GM10248 (cell line): ENCODE results near the gene PRKN.

Experiments
- CTCF ChIA-PET: fragments of 300-600 bp; sonication (Branson Sonifier 250); formaldehyde crosslinking; extraction: SDS; loops from one replicate; lab custom pipeline; 2021; ENCODE audit warnings: antibody characterized with exemption; lab: Yijun Ruan, JAX
- POLR2A ChIA-PET: fragments of 350-650 bp; sonication (Branson Sonifier 250); formaldehyde crosslinking; extraction: SDS; loops from one replicate; lab custom pipeline; 2020; ENCODE audit warnings: antibody characterized with exemption; lab: Yijun Ruan, JAX
- DNase-seq: peaks from one replicate; pipeline ENCODE4 v3.0.0; 2012; ENCODE audit errors: extremely low spot score
- CTCF ChIP-seq: IDR thresholded peaks from 2 replicates; pipeline ENCODE4 v1.5.1; 2012; ENCODE audit warnings: mild to moderate bottlenecking, low read depth; ENCODE audit errors: extremely low read depth, missing control alignments, control extremely low read depth

Gene PRKN

GRCh38 chr6:161446949-161447348, 1280.6 kb downstream of the PRKN start:
- no peak for TF ChIP-seq CTCF
- no peak for DNase-seq
- ChIA-PET CTCF (interaction anchor here (2.6 kb wide), 1 partner anchor 28 kb away, joined by 14 read pairs; no protein-coding TSS in a partner anchor), POLR2A (no interaction called here)

GRCh38 chr6:161446296-161446925, 1281.2 kb downstream of the PRKN start:
- TF ChIP-seq CTCF = no peak
- no peak for DNase-seq
- ChIA-PET CTCF (interaction anchor here (2.6 kb wide), 1 partner anchor 27 kb away, joined by 14 read pairs; no protein-coding TSS in a partner anchor), POLR2A (no interaction called here)

- no peak for DNase-seq
- POLR2A ChIA-PET = no interaction called here
Observed at GRCh38 chr6:161445021-161445799, 1282.4 kb downstream of the PRKN start.

GRCh38 chr6:161444464-161444863, 1283.1 kb downstream of the PRKN start:
- no peak for DNase-seq
- TF ChIP-seq CTCF = no peak
- ChIA-PET POLR2A (no interaction called here), CTCF (interaction anchor here (2.6 kb wide), 1 partner anchor 25 kb away, joined by 14 read pairs; no protein-coding TSS in a partner anchor)

More at GRCh38 chr6:161445021-161445799, 1282.4 kb downstream of the PRKN start:
- CTCF ChIA-PET = interaction anchor here (2.6 kb wide), 1 partner anchor 26 kb away, joined by 14 read pairs; no protein-coding TSS in a partner anchor
- no peak for TF ChIP-seq CTCF

- no peak for DNase-seq
- POLR2A ChIA-PET = no interaction called here
- CTCF ChIA-PET = no interaction called here
- no peak for TF ChIP-seq CTCF
Observed at GRCh38 chr6:161443848-161444247, 1283.7 kb downstream of the PRKN start.

GRCh38 chr6:161442420-161442819, 1285.1 kb downstream of the PRKN start:
- TF ChIP-seq CTCF = no peak
- no peak for DNase-seq
- POLR2A ChIA-PET = no interaction called here
- CTCF ChIA-PET = no interaction called here
